Fibroblast of skin of back (primary cell): ENCODE measurements around the gene SERPINE2.

ENCODE experiments used
- DNase-seq: peaks from one replicate; pipeline ENCODE4 v3.0.0-alpha.2; 2013

Gene SERPINE2

DNA sequence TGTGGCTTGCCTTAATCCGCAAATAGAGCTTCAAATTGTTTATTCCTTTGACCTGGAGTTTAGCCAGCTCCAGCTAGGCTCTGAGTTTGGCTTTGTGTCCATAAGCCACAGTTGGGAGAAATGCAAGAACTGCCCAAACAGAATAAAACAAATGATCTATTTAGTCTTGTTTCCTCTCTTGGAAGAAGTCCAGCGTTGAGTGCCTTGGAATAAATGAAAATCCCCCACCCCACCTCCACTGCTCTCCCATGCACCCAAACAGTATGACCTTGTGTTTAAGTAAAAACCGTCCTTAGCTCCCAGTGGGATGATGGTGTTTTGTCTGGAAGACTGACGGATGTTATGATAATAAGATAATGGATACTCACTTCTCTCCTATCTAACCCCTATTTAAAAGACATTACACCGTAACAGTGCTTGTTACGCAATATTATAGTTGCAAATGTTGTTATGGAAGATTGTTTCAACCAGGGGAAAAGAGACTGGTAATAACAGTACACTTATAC, 3.2 kb upstream of the SERPINE2 start:
- no peak for DNase-seq

DNA sequence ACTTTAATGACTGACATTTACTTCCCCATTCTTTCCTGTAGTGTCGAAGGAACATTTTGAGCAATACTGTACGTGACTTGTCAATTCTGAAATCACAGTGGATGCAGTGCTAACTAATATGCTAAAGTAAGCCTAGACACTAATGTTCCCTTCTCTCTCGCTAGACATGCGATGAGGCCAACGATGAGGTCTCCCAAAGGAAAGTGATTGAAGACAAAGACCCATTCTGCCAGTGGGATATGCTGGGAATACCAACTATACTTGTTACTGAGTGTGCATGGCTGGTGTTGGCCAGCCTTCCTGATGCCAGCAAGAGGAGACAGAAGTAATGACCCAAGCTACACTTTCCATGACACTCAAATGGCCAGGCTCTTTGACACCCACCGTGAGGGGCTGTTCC, 2.5 kb upstream of the SERPINE2 start:
- no peak for DNase-seq

DNA sequence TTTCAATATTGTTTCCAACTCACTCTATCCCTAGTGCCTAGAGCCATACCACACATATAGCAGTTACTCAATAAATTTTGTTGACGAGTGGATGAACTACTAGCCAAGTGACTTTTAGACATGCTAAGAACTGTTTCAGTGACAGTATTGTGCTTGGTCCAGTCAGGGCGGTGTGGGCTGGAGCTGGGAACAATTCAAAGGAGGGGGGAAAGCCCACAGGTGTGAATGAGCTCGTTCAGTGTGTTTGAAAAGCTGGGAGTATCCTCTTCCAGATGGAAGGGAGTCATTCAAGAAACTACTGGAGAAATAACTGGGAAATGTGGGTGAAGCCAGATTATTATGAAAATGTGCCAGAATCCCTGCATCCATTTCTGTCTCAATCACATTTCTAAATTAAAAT, 1.7 kb upstream of the SERPINE2 start:
- DNase-seq, result no peak

DNA sequence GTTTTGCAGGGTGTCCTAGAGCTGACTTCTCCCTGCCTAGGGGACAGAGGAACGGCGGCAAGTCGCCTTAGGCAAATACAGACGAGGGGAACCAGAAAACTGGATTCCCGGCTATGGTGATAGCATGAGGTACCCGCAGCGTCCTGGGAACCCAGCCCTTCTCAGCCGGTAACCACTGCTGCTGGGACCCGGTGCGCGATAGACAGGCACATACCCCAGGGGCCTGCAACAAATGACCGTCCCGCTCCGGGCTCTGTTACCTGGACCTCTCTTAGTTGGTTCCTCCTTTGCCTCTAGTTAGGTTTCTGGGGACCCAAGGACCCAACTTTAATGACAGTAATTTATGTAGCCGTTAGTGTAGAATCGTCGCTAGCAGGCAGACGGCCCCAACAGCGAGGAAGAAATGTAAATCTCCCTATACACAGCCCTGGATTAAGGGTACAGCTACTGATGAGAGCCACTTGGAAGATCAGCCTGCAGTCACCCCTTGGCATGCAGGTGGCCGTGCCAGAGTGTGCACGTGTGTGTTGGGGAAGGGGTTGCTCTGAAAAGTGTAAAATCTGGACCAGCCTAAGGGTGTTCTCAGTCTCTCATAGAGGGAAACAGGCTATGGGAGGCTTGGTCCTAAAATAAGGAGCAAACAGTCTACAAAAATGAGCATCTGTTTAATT, 819 bp upstream of the SERPINE2 start:
- DNase-seq, result no peak

DNA sequence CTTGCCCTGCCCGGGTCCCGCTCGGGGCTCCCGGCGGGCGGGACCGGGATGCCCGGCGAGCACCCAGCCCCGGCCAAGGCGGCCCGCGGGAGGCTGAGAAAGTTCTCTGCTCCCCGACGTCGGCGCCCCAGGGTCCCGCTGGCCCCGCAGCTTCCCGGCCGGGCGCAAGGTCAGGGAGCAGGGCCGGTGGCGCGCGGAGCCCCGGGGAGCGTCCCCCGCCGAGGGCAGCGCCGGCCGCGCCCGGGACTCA, 331 bp downstream of the SERPINE2 start:
- DNase-seq, result no peak

DNA sequence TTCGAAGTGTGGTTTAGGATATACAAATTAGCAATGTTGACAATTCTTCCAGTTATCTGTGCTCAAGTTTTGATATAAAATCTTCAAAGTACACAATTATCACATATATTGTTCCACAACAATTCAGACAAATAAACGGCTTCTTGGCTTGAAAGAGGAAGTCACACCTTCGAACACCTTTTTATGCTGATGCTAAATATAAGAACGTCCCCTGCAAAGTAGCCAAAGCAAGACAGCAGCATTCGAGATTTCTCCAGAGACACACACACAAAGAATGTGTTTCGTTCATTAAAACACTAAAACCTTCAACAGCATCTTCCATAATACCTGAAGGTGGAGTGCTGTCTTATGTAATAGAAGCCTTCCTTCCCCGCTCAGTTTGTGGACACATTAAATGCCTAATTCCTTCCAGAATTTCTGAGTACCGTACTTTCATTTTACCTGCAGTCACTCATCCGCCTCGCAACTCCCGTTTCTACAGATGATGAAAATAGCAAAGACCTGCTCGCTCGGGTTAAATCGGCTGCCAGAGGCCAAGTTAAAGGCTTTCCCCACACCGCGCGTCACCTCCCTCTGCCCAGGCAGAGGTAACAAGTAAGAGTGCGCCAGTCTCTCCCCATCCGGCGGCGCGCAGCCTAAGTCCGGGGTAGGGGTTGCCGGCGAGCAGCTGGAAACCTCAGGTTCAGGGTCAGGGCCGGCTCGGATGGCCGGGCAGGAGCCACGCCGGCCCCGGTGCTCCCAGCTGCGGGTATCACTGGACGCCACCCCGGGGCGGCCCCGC, 847 bp downstream of the SERPINE2 start:
- peak; percentile 44 for DNase-seq

DNA sequence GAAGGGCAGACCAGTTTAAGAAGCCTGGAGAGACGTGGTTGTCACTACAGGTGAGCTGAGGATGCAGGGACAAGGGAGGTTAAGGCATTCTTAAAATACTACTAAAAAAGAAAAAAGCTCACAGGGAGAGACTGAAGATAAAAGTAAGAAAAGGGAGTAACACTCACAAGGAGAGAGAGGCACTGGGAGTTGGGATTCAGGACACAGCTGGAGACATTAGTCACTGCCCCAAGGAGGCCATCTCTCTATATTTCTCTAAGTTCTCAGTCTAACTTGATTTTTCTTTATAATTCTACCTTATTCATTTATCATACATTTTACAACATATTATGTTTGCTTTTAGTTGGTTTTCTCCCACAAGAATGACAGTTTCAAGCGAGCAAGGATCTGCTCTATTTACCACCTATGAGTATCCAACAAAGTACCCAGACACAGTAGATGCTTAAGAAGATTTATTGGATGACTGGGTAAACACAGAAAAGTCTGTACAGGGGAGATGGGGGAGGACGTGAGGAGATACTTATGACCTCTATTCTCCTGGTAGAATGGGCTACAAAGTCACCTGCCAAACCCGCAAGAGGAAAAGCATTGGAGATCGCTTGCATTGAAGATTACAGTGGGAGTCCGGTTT, 2.2 kb downstream of the SERPINE2 start:
- DNase-seq, result peak; percentile 46

DNA sequence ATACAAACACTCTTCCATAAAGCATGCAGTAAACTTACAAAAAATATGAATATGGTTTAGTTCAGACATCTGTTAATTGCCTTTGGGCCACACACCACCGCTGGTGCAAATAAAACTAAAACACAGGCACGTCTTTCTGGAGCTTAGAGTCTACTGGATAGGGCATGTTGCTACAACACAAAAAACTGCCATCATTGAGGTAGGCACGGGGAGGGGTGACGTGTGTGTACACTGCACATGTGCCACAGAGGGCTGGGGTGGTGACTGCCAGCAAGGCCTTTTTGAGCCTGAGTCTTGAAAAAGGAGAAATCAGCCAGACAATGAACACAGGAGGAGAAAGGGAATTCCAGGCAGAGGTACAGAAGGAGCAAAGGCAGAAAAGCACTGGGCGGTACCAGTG, 5.1 kb downstream of the SERPINE2 start:
- no peak for DNase-seq

DNA sequence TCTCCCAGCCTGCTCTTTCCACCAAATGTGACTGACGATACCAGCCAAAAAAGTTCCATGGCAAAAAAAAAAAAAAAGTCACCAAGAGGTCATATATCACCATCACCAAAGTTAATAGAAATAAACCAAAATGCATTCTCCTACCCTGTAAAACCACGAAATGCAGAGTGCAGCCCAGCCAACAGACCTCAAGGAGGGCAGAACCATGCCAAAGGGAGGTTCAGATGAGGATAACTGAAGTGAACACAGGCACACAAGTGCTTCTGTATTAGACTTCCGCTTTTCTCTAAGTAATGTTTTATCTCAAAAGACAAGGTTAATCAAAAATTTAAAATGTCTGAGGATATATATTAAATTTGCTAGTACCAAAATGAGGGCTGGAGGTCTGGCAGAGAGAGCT, 5.5 kb downstream of the SERPINE2 start:
- no peak for DNase-seq

DNA sequence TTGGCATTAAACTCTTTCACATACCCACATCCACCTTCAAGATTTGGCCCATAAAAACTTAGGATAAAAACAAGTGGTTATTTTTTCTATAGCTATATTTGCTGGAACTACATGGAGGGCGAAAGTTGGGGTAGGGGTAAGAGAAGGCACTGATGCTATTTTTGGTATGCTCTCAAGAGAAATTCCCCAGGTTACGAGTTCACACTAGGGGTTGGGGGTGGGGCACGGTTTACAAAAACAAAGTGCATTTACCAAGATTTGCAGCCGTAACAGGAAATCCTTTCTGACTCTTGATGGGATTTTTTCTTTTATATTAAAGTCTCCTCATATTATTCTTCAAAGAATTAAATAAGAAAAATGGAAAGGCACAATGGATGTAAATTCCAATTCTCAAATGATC, 6.8 kb downstream of the SERPINE2 start:
- DNase-seq, result no peak

DNA sequence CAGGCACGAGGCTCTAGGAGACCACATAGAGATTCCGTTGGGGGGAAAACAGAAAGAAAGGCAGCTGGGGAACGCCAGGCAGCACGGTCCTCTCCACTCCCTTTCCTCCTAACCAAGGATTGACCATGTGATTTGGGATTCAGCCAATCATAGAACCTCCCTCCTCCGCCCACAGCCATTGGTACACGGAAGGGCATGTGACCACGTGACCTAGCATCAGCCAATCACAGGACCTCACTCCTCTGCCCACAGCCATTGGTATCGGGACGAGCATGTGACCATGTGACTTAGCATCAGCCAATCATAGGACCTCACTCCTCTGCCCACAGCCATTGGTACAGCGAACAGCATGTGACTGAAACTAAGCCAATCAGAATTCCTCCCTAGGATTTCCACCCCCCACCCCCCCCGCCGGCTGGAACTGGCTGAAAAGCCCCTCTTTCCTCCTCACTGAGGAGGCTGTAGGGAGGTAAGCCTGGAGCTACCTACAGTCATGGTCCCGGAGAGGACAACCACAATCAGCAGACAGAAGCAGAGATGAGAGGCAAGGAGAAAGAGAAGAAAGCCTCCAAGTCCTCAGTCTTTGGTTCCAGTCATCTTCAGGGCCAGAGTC, 7.6 kb downstream of the SERPINE2 start:
- no peak for DNase-seq

DNA sequence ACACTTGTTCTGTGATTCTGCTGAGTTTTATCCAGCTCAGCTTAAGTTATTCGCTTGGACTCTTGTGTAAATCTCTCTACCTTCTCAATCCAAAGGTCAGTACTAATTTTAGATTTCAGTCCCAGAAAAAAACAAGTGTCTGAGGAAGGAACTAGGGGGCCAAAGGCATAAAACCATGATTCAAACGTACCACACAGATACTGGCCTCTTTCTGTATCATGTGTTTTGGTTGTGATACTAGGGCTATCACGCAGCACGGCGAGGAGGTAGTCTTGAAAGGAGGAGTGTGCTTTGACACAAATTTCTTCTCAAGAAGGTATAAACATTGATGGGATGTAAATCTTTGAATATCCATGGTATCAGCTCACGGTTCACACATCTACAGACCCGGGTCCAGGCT, 8.3 kb downstream of the SERPINE2 start:
- no peak for DNase-seq

DNA sequence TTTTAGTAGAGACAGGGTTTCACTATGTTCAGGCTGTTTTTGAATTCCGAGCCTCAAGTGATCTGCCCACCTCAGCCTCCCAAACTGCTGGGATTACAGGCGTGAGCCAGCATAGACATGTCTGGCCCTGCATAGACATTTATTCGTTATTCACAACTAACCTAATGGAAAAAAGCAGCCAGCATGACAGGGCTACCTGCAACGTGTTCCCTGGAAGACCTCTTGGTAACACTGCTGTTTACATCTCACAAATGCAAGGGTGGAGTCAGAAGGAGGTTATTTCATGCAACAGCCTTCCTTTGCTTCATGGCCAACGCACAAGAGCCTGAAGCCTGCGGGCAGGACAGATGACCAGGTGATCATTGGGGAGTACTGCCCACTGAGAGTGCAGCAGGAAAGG, 9.2 kb downstream of the SERPINE2 start:
- DNase-seq, result no peak

DNA sequence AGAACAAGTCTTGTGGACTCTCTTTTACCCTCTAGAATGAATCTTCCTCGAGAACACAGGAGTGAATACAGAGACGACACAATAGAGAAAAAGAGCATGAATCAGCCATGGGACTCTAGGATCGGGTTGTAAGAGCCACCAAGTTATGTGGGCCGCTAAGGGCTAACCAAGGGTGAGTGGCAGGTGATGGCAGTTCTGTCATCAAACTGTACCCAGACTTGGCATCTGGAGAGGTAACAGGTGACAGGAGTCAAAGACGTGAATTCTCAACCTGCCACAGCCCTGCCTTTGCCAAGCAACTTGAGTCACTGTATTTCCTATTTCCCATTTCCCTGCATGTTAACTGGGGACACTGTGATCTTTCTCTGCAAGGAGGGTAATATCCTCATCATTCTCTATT, 11.2 kb downstream of the SERPINE2 start:
- DNase-seq, result no peak

DNA sequence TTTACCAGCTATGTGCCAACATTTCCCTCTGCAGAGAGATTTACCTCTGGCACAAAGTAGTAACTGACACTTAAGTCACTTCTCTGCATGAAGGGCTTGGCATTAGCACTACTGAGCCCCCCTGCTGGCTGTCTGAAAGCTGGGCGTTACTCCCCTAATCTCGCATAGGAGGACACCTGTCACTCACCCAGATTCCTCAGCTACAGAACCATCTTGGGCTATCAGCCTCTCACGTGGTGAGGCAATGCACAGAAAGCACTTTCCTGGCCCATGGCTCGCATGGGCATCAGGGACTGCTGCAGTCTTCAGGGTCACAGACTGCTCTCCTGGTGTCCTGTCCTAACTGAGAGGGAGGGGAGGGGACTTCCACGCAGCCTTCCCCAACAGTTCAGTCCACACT, 12.0 kb downstream of the SERPINE2 start:
- DNase-seq, result no peak

DNA sequence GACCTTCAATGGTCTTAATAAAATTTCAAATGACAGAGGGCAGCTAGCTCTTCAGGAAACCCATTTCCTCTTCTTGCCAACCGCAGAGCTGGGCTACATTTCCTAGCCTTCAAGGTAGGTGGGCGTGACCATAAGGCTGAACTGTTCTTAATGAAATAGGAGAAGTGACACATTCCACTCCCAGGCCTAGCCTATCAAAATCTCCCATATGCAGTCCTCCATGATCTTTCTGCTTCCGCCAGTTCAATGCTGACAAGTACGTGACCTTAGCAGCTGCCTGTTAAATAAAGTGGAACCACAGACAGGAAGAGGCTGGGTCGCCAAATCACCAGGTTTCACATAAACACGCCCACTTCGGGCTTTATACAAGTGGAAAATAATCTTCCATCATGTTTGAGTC, 13.2 kb downstream of the SERPINE2 start:
- no peak for DNase-seq

DNA sequence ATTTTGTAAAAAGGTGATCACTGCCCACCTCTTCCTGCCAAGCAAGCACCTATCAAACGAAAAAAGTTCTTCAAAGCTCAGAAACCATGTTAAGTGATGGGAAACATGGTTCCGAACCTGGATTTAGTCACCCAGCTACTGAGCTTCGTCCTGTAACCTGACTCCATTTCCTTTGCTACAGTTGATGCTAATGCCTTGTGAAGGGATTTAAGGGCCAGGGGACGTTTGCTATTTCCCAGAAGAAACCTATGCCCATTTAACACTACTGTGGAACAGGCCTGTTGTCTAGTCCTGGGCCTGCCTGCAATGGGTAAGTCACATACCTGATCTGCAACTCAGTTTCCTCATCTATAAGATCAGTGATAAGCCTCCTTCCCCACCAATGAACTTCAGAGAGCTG, 14.8 kb downstream of the SERPINE2 start:
- DNase-seq, result no peak

DNA sequence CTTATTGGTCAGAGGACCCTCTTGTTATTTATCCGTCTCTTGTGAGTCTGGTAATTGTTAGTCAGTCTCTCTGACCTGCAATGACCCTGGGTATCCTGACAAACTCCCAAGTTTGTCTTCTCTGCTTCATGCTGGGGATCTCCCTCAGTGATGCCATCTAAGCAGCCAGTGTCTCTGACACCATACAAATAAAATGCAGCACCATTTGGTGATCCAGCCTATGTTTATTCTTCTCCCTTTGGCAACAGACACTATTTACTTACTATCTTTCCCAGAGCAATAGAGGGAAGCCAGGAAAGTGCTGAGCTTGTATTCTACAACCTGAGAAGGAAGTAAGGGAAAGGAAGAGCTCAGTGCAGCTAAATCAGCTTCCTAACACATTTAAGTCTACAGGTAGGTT, 15.9 kb downstream of the SERPINE2 start:
- DNase-seq, result peak; percentile 71

DNA sequence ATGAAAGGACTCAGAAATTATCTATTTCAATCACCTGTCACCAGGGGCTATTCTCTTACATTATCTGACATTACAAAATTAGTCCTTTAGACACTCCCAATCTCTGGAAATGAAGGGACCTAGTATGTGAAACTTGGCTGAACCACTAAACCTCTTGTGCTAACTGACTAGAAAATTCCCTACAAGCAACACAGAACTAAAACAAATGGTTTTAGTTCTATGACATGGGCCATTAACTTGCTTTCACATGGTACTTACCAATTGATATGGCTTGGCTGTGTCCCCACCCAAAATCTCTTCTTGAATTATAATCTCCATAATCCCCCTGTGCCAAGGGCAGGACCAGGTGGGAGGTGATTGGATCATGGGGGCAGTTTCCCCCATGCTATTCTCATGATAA, 16.6 kb downstream of the SERPINE2 start:
- no peak for DNase-seq

DNA sequence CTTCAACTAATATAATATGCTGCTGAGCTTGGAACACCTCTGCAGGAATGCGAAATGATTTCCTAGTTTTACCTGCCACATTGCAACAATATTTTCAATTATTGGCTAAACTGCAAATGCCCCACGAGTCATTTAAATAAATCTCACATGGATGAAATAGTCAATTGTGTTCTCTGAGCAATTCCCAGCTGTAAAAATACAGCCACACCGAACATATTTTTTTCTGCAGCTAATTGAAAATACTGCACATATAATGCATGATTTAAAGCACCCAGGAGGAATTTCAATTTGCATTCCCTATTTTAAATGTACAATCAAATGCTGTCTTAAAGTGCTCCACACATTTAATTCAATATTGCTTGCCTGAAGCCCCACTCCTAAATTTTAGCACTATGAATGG, 18.6 kb downstream of the SERPINE2 start:
- no peak for DNase-seq

DNA sequence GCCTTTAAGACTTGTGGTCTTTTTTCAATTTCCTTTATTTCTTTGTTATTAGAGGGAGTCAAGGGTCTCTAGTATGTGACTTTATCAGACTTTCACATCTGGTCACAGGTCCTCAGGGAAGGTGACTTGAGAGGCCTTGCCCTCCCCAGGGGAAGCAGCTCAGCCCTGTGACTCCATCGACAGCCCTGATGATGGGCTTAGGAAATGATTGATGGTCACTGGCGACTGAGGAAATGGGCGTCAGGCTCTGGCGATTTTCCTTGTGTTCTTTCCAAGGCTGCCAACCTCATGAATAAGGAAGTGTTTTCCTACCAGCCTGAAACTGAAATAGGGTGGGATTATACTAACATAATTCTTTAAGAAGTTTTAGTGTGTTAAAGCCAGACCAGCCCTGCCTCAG, 21.1 kb downstream of the SERPINE2 start:
- no peak for DNase-seq

DNA sequence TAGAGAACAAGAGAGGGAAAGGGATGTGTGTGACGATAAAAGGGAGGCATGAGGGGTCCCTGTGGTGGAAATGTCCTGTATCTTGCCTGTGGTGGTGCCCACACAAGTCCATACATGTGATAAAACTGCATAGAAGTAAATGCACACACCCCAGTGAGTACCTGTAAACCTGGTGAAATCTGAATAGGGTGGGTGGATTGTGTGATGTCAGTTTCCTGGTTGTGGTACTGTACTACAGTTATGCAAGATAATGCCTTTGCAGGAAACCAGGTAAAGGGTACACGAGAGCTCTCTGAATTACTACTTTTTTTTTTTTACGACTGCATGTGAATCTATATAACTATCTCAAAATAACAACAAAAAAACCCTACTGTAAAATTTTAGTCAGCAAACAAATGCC, 22.1 kb downstream of the SERPINE2 start:
- DNase-seq, result no peak

DNA sequence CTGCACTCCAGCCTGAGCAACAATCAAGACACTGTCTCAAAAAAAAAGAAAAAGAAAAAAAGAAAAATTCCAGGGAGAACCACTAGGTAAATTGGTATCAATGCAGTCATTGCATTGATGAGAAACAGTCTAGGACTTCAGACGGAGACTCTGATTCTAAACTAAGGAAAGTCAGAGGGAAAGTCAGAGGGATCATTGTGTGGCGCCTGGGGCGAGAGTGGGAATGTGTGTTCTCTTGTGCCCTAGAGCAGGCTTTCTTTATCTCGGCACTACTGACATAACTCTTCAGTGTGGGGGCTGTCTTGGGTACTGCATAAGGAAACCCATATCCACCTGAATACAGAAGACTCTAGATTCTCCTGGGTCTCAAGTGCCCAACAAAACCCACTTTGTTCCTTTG, 24.8 kb downstream of the SERPINE2 start:
- no peak for DNase-seq

DNA sequence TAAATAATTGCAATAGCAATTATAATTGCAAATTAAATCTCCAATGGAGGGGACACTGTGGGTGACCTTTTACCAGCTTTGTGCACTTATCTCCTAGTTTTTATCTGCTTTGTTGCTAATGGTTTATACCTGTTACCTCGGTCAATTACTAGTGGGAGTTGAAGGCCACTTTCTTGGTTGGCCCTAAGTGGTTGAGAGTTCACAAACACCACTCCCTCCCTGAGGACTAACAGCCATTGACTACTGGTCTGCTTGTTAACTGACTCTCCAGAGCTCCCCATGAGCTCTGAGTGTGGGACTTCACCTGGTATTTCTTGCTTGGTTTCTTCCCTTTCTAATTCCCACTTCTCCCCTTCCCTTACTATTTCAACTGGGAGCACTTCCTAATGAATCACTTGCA, 27.2 kb downstream of the SERPINE2 start:
- DNase-seq, result no peak
